Fibroblast of villous mesenchyme (primary cell): ENCODE measurements around the gene CHKB. TPM values are rescaled to one million over a fixed set of nuclear protein-coding genes. Genes with fewer than 3 reads are reported as not detected.

Source experiments
- DNase-seq: peaks from one replicate; pipeline ENCODE4 v3.0.0-alpha.2; 2010; ENCODE audit warnings: low read depth
- H3K4me3 ChIP-seq: 2 replicates; pipeline ENCODE4 v1.5.1; 2011; ENCODE audit warnings: low read depth, mild to moderate bottlenecking, low read length
- total RNA-seq: library from RNA; depleted of rRNA; stranded (reverse); fragments of >200 nt; gene quantifications from 2 replicates; pipeline ENCODE4 v1.2.3, GENCODE V29; 2012
- TF ChIP-seq, protein P1 (sequence below): IDR thresholded peaks from 2 replicates; pipeline ENCODE4 v1.5.1; 2012; ENCODE audit warnings: low read depth, mild to moderate bottlenecking, low read length; ENCODE audit not compliant: insufficient read depth

The CHKB gene
- total RNA-seq, 1 donor: 18.1 TPM

- no peak for DNase-seq
- no peak overlapping the region for H3K4me3 ChIP-seq
- TF ChIP-seq, protein P1, sequence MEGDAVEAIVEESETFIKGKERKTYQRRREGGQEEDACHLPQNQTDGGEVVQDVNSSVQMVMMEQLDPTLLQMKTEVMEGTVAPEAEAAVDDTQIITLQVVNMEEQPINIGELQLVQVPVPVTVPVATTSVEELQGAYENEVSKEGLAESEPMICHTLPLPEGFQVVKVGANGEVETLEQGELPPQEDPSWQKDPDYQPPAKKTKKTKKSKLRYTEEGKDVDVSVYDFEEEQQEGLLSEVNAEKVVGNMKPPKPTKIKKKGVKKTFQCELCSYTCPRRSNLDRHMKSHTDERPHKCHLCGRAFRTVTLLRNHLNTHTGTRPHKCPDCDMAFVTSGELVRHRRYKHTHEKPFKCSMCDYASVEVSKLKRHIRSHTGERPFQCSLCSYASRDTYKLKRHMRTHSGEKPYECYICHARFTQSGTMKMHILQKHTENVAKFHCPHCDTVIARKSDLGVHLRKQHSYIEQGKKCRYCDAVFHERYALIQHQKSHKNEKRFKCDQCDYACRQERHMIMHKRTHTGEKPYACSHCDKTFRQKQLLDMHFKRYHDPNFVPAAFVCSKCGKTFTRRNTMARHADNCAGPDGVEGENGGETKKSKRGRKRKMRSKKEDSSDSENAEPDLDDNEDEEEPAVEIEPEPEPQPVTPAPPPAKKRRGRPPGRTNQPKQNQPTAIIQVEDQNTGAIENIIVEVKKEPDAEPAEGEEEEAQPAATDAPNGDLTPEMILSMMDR: no peak
Observed at GRCh38 chr22:50567721-50568252, 14.9 kb downstream of the CHKB start.

- no peak overlapping the region for H3K4me3 ChIP-seq
- TF ChIP-seq, protein P1: no peak
- no peak for DNase-seq
Observed at GRCh38 chr22:50564289-50564688, 18.4 kb downstream of the CHKB start.

DNA sequence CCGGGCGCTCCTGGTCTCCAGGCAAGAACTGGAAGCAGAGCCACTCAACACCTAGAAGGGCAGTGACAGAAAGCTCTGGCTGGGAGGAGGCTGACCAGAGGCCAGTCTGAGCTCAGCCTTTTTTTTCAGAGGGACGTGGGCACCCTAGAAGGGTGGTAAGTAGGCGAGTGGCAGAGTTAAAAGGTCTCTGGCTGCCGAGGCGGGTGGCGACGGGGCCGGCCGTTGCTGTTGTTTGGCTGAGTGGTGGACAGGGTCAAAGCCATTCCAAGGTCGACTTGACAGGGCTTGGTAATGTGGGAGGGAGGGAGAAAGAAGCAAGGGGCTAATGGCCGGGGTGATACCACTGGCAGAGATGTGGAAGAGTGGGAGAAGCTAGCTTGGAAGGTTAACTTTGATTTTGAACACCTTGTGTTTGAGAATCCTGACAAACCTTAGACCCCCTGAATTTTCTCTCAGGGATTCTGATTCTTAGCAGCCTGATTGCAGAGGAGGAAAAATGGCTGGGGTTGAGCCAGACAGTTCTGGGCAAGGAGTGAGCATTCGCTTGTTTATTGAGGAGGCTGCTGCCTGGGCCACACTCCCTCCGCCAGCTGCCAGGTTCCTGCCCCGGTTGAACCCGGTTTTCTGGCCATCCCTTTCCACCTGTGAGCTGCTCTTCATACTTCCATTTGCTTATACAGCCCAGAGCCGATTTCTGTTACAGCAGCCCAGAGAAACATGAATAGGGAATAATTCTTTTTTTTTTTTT is 19.1 kb downstream of the CHKB start:
- DNase-seq: no peak
- TF ChIP-seq, protein P1: no peak
- H3K4me3 ChIP-seq: peak overlapping the region; percentile 71

GRCh38 chr22:50562523-50563412 is 19.9 kb downstream of the CHKB start, which contains the start of gene SYCE3:
SYCE3 (minus strand) TSS chr22:50562919; CDS start chr22:50556405, 6,514 bp downstream.
- TF ChIP-seq, protein P1: peak; percentile 86
- DNase-seq: peak; percentile 89
- H3K4me3 ChIP-seq: peak within 1 kb of the TSS; percentile 71

- H3K4me3 ChIP-seq: no peak overlapping the region
- DNase-seq: no peak
- TF ChIP-seq, protein P1: no peak
Observed at GRCh38 chr22:50561401-50562358, 21.0 kb downstream of the CHKB start.

DNA sequence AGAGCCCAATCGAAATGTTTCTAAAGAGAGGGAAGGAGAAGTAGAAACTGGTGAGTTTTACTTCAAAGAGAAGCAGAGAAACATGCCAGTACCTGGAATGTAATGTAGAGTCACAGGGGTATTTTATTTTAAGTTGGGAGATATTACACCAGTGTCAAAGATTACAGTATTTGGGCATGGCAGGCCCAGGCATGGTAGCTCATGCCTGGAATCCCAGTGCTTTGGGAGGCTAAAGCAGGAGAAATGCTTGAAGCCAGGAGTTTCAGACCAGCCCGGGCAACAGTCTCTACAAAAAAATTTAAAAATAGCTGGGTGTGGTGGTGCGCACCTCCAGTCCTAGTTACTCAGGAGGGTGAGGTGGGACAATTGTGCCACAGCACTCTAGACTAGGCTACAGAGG is 22.6 kb downstream of the CHKB start:
- no peak for DNase-seq
- TF ChIP-seq, protein P1: no peak

More for the DNA sequence above, 22.6 kb downstream of the CHKB start:
- no peak overlapping the region for H3K4me3 ChIP-seq
